GM19023 (cell line): Measurements from ENCODE around the gene ZNF555.

Source experiments
- ATAC-seq: cut with Tn5 transposase; IDR thresholded peaks from one replicate; pipeline ENCODE4 v1.9.1; 2021; ENCODE audit warnings: mild to moderate bottlenecking, moderate library complexity; ENCODE audit not compliant: unreplicated experiment

The ZNF555 gene

GRCh38 chr19:2822846-2823245 is 18.4 kb upstream of the ZNF555 start:
- no peak for ATAC-seq

GRCh38 chr19:2823646-2824045 is 17.6 kb upstream of the ZNF555 start:
- no peak for ATAC-seq

DNA sequence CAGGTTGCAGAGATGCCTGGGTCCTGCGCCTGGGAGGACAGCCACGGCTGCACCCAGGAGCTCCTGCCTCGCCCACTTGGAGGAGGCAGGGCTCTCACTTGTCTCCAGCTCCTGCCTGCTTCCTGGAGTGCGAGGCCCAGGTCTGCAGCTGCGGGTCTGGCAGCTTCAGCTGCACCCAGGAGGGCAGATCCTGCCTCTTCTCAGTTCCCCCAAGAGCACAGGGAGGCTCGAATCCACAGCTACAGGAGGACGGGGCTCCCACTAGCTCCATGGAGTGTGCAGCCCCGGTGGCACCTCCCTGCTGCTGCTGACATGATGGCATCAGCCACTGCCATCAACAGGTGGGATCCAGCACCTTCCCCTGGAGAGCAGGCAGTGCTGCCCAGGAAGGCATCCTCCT is 17.1 kb upstream of the ZNF555 start:
- ATAC-seq: no peak

GRCh38 chr19:2827022-2827421 is 14.3 kb upstream of the ZNF555 start:
- no peak for ATAC-seq

GRCh38 chr19:2827840-2828489 is 13.3 kb upstream of the ZNF555 start:
- ATAC-seq: no peak

GRCh38 chr19:2834294-2834871 is 6.9 kb upstream of the ZNF555 start:
- ATAC-seq: no peak

DNA sequence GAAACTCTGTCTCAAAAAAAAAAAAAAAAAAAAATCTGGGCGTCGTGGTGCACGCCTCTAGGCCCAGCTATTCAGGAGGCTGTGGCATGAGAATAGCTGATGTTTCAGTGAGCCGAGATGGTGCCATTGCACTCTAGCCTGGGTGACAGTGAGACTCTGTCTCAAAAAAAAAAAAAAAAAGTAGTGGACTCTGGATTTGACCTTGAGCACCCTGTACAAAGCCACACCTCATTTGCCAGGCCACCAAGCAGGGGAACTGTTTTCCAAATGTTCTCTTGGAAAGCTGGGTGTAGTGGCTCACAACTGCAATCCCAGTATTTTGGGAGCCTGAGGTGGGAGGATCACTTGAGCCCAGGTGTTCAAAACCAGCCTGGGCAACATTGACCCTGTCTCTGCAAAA is 3.8 kb upstream of the ZNF555 start:
- ATAC-seq: no peak

- no peak for ATAC-seq
Measured at GRCh38 chr19:2841855-2842574, 740 bp downstream of the ZNF555 start.

GRCh38 chr19:2845107-2845506 is 3.8 kb downstream of the ZNF555 start:
- no peak for ATAC-seq

GRCh38 chr19:2846180-2846894 is 5.1 kb downstream of the ZNF555 start:
- ATAC-seq: no peak

DNA sequence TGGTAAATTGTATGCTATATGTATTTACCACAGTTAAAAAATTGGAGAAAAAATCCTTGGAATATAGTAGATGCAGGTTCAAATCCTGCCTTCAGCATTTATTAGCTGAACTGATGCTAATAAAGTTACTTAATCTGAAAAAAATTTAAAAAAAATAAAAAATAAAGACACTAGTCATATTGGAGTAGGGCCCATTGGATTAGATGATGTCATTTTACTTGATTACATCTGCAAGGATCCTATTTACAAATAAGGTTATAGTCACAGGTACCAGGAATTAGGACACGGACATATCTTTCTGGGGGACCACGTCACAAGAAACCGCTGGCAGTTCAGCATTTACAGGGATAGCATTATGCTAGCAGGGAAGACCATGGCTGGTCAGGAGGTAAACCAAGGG is 6.2 kb downstream of the ZNF555 start:
- no peak for ATAC-seq

- no peak for ATAC-seq
Measured at GRCh38 chr19:2848616-2849015, 7.3 kb downstream of the ZNF555 start.

DNA sequence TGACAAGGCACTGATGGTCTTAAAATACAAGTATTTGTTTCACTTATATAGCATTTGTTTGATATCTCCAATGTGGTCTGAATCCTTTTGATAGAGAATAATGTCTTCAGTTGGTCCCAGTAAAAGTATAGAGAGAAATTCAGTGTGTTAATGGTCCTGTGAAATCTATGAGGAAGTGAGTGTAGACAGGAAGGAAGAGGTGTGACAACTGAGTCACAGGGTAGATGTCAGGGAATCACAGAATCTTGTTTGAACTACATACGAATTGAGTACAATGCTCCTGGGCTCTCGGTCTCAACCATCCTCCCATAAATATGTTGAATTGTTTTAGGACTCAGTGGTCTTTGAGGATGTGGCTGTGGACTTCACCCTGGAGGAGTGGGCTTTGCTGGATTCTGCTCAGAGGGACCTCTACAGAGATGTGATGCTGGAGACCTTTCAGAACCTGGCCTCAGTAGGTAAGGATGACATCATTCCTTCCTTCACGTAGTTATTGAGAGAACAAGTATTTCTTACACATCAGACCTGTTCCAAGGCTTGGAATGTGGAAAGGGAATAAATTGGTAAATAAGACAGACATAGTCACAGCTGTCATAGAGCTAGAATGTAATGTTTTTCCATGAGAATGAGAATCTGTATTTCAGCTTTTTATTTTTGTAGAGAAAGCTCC is 9.1 kb downstream of the ZNF555 start:
- no peak for ATAC-seq

DNA sequence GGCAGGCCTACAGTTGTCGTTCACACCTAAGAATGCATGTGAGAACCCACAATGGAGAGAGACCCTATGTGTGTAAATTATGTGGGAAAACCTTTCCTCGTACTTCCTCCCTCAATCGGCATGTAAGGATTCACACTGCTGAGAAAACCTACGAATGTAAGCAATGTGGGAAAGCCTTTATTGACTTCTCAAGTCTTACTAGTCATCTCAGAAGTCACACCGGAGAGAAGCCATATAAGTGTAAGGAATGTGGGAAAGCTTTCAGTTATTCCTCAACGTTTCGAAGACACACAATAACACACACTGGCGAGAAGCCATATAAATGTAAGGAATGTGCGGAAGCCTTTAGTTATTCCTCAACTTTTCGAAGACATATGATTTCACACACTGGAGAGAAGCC is 11.3 kb downstream of the ZNF555 start:
- no peak for ATAC-seq

- no peak for ATAC-seq
Measured at GRCh38 chr19:2853015-2853606, 11.8 kb downstream of the ZNF555 start.

- ATAC-seq: no peak
Measured at GRCh38 chr19:2854849-2855248, 13.6 kb downstream of the ZNF555 start.

- ATAC-seq: no peak
Measured at GRCh38 chr19:2856457-2857050, 15.3 kb downstream of the ZNF555 start.

DNA sequence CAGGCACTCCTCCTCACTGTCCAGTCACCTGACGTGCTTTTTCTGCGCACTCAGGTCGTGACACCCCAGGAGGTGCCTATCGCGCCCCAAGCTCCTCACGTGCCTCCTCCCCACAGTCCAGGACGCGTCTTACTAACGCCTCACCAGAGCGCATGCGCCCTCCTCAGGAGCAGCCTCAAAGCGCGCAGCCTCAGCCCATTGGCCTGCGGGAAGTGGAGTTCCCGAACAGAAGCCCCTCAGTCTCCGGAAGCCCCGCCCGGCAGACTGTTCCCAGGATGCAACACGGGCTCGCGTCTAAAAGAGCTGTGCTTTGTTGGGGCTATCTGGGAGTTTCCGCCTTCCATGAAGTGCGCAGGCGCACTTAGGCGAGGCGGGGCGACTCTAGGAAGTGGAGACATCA is 17.6 kb downstream of the ZNF555 start:
- no peak for ATAC-seq

- ATAC-seq: no peak
Measured at GRCh38 chr19:2863816-2864215, 22.5 kb downstream of the ZNF555 start.

DNA sequence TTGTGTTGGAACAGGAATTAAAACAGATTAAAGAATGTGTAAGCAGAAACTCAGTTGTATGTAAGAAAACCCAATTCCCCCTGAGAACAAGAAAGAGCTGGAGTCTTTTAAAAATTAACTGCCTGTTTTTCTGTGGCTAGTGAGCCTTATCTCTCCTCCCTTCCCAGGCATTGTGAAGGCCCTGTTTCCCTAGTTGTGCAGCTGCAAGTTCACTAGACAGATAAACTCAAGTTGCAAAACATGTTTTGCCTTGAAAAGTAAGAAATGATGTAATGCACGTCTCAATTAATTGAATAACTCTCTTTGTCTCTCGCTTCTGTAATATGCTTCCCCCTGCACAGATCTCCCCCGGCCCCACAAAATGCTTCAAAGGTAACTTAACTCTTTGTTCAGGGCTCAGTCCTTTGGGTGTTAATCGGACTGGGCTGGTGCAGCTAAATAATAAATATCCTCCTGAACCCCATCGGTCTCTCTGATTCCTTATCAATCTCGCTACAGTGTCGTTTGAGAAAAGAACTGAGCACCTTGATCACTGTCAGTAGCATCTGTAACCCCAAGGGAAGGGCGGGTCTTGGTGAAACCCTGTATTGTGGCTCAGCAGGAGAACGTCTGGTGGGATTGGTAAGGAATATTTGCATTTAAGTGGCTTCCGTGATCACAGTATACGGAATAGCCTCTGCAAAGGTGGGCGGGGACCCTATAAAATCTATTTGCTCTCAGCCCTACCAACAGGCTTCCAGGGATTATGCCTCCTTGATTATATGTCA is 24.2 kb downstream of the ZNF555 start:
- ATAC-seq: no peak
